IPS-15b (cell line): Measurements from ENCODE around the gene DHX57.
"Not testable (repeated sequence)": the region's sequence is repeated elsewhere in the genome, so short reads cannot be mapped to it uniquely, and the experiment has no call there.

Source experiments
- H3K27me3 ChIP-seq: one replicate; pipeline ENCODE4 v1.6.1; 2013; ENCODE audit warnings: low read length; ENCODE audit not compliant: control insufficient read depth, insufficient read depth
- H3K36me3 ChIP-seq: one replicate; pipeline ENCODE4 v1.6.1; 2013; ENCODE audit warnings: low read length; ENCODE audit not compliant: control insufficient read depth, insufficient read depth
- H3K4me1 ChIP-seq: one replicate; pipeline ENCODE4 v1.6.1; 2013; ENCODE audit warnings: mild to moderate bottlenecking, low read length; ENCODE audit not compliant: control insufficient read depth, insufficient read depth
- H3K4me3 ChIP-seq: one replicate; pipeline ENCODE4 v1.5.1; 2013; ENCODE audit warnings: low read depth, low read length
- H3K9ac ChIP-seq: one replicate; pipeline ENCODE4 v1.6.1; 2013; ENCODE audit warnings: low read depth, mild to moderate bottlenecking, low read length
- H3K9me3 ChIP-seq: one replicate; pipeline ENCODE4 v1.6.1; 2013; ENCODE audit warnings: mild to moderate bottlenecking, low read length; ENCODE audit not compliant: control insufficient read depth, insufficient read depth

DHX57 gene

GRCh38 chr2:38763728-38764127, 112.0 kb downstream of the DHX57 start:
- no peak overlapping the region for H3K4me3 ChIP-seq
- no peaks in the 10 kb centered on the region for H3K27me3 ChIP-seq
- no peaks in the 10 kb centered on the region for H3K4me1 ChIP-seq
- H3K9me3 ChIP-seq: no peaks in the 10 kb centered on the region
- H3K36me3 ChIP-seq: no peaks in the 10 kb centered on the region
- H3K9ac ChIP-seq: no peak overlapping the region

- Histone ChIP-seq H3K4me1 (no peaks in the 10 kb centered on the region), H3K36me3 (no peaks in the 10 kb centered on the region), H3K4me3 (no peak overlapping the region), H3K9ac (no peak overlapping the region), H3K27me3 (no peaks in the 10 kb centered on the region), H3K9me3 (no peaks in the 10 kb centered on the region)
These were observed 112.5 kb downstream of the DHX57 start for GRCh38 chr2:38763228-38763627.

- H3K9ac ChIP-seq, H3K27me3 ChIP-seq, H3K9me3 ChIP-seq, H3K4me3 ChIP-seq, H3K36me3 ChIP-seq, H3K4me1 ChIP-seq: not testable (repeated sequence)
These were observed 119.8 kb downstream of the DHX57 start for GRCh38 chr2:38755891-38756290.

- H3K9me3 ChIP-seq: no peaks in the 10 kb centered on the region
- H3K4me1 ChIP-seq: peaks cover 6% of the 10 kb centered on the region
- H3K36me3 ChIP-seq: peaks cover under 1% of the 10 kb centered on the region
- no peaks in the 10 kb centered on the region for H3K27me3 ChIP-seq
- H3K9ac ChIP-seq: no peak overlapping the region
- no peak overlapping the region for H3K4me3 ChIP-seq
These were observed 121.2 kb downstream of the DHX57 start for GRCh38 chr2:38754506-38754905.

GRCh38 chr2:38754049-38754448, 121.7 kb downstream of the DHX57 start:
- H3K4me1 ChIP-seq: peaks cover 6% of the 10 kb centered on the region
- no peak overlapping the region for H3K4me3 ChIP-seq
- no peak overlapping the region for H3K9ac ChIP-seq

GRCh38 chr2:38751596-38752410, 123.9 kb downstream of the DHX57 start:
- Histone ChIP-seq H3K9ac (peak overlapping the region; percentile 47), H3K4me3 (peak overlapping the region; percentile 69), H3K9me3 (no peaks in the 10 kb centered on the region), H3K36me3 (peaks cover 26% of the 10 kb centered on the region), H3K27me3 (no peaks in the 10 kb centered on the region), H3K4me1 (peaks cover 13% of the 10 kb centered on the region)

More at GRCh38 chr2:38754049-38754448, 121.7 kb downstream of the DHX57 start:
- no peaks in the 10 kb centered on the region for H3K9me3 ChIP-seq
- H3K36me3 ChIP-seq: peaks cover 5% of the 10 kb centered on the region
- H3K27me3 ChIP-seq: no peaks in the 10 kb centered on the region

GRCh38 chr2:38750891-38751595, 124.7 kb downstream of the DHX57 start, which contains the start of gene SRSF7:
TSS of gene SRSF7 (minus strand) at chr2:38751361. CDS start at chr2:38751256, 105 bp downstream.
- Histone ChIP-seq H3K36me3 (peaks cover 34% of the 10 kb centered on the region), H3K4me1 (peaks cover 13% of the 10 kb centered on the region), H3K27me3 (no peaks in the 10 kb centered on the region), H3K4me3 (peak within 1 kb of the TSS; percentile 95), H3K9me3 (no peaks in the 10 kb centered on the region), H3K9ac (peak within 1 kb of the TSS; percentile 99)

- peaks cover 42% of the 10 kb centered on the region for H3K36me3 ChIP-seq
- peak overlapping the region; percentile 99 for H3K9ac ChIP-seq
These were observed 125.5 kb downstream of the DHX57 start for GRCh38 chr2:38750011-38750890.

GRCh38 chr2:38748943-38749804, 126.6 kb downstream of the DHX57 start:
- Histone ChIP-seq H3K36me3 (peaks cover 45% of the 10 kb centered on the region), H3K4me3 (peak overlapping the region; percentile 95), H3K27me3 (no peaks in the 10 kb centered on the region), H3K9ac (peak overlapping the region; percentile 99), H3K4me1 (peaks cover 13% of the 10 kb centered on the region), H3K9me3 (no peaks in the 10 kb centered on the region)

More at GRCh38 chr2:38750011-38750890, 125.5 kb downstream of the DHX57 start:
- Histone ChIP-seq H3K9me3 (no peaks in the 10 kb centered on the region), H3K4me3 (peak overlapping the region; percentile 95), H3K27me3 (no peaks in the 10 kb centered on the region), H3K4me1 (peaks cover 13% of the 10 kb centered on the region)

GRCh38 chr2:38748391-38748790, 127.3 kb downstream of the DHX57 start:
- Histone ChIP-seq H3K9ac (no peak overlapping the region), H3K36me3 (peaks cover 45% of the 10 kb centered on the region), H3K9me3 (no peaks in the 10 kb centered on the region), H3K4me1 (peaks cover 13% of the 10 kb centered on the region), H3K4me3 (no peak overlapping the region), H3K27me3 (no peaks in the 10 kb centered on the region)
